Naive thymus-derived CD4-positive, alpha-beta T cell (primary cell): ENCODE measurements around the gene PIEZO2. TPM values are rescaled to one million over a fixed set of nuclear protein-coding genes. Genes with fewer than 3 reads are reported as not detected.
"Not testable (repeated sequence)": the region's sequence is repeated elsewhere in the genome, so short reads cannot be mapped to it uniquely, and the experiment has no call there.

Experiments
- ATAC-seq: fragments of 150-1000 bp; cut with Tn5 transposase; 2 replicates; pipeline ENCODE4 v1.10.0; 2021; ENCODE audit warnings: mild to moderate bottlenecking, moderate library complexity
- CTCF ChIA-PET: fragments of 350-600 bp; sonication (Branson Sonifier 250); formaldehyde crosslinking; loops from one replicate; lab custom pipeline; 2021; ENCODE audit warnings: antibody characterized with exemption; lab: Charles Lee
- POLR2A ChIA-PET: fragments of 350-600 bp; sonication (Branson Sonifier 250); formaldehyde crosslinking; loops from one replicate; lab custom pipeline; 2021; ENCODE audit warnings: antibody characterized with exemption, inconsistent platforms; lab: Charles Lee
- DNase-seq, 9 donors: peaks; one replicate each; pipeline versions ENCODE4 v3.0.0 to v3.0.0-alpha.2; 2020 to 2022; ENCODE audit warnings: mixed read lengths in 1 of 9
- H3K27ac ChIP-seq: one replicate; pipeline ENCODE4 v1.7.0; 2013; ENCODE audit warnings: mild to moderate bottlenecking, low read depth, low read length, moderate library complexity
- H3K27me3 ChIP-seq, 2 donors: one replicate each; pipeline ENCODE4 v1.7.0; 2013; ENCODE audit warnings: low read length in 2 of 2, mild to moderate bottlenecking in 2 of 2, moderate library complexity in 2 of 2; ENCODE audit not compliant: control insufficient read depth in 2 of 2, insufficient read depth in 2 of 2
- H3K36me3 ChIP-seq, 3 experiments: 1 replicate in 2 of 3; 2 replicates in 1 of 3; pipeline ENCODE4 v1.7.0; 2013; ENCODE audit warnings: low read length in 3 of 3, mild to moderate bottlenecking in 3 of 3, moderate library complexity in 1 of 3; ENCODE audit not compliant: insufficient read depth in 3 of 3, control insufficient read depth in 2 of 3
- H3K4me1 ChIP-seq, 2 donors: one replicate each; pipeline ENCODE4 v1.7.0; 2013; ENCODE audit warnings: low read length in 2 of 2, mild to moderate bottlenecking in 2 of 2, moderate library complexity in 1 of 2; ENCODE audit not compliant: control insufficient read depth in 2 of 2, insufficient read depth in 2 of 2
- H3K4me3 ChIP-seq: 2 replicates; pipeline ENCODE4 v1.7.0; 2013; ENCODE audit warnings: mild to moderate bottlenecking, low read length
- H3K9me3 ChIP-seq, 3 experiments: 1 replicate in 2 of 3; 2 replicates in 1 of 3; pipeline ENCODE4 v1.7.0; 2013; ENCODE audit warnings: low read length in 3 of 3; ENCODE audit not compliant: control insufficient read depth in 2 of 3
- H3K27ac Mint-ChIP-seq, 9 donors: one replicate each; pipeline ENCODE4 v1.8.0; 2020 to 2022; ENCODE audit warnings: mixed read lengths in 9 of 9, mild to moderate bottlenecking in 8 of 9, moderate library complexity in 5 of 9, inconsistent platforms in 2 of 9
- H3K27me3 Mint-ChIP-seq, 5 donors: one replicate each; pipeline ENCODE4 v1.8.0; 2021 to 2022; ENCODE audit warnings: mixed read lengths in 5 of 5, mild to moderate bottlenecking in 1 of 5
- H3K36me3 Mint-ChIP-seq, 5 donors: one replicate each; pipeline ENCODE4 v1.8.0; 2020 to 2022; ENCODE audit warnings: mixed read lengths in 5 of 5, mild to moderate bottlenecking in 3 of 5, inconsistent platforms in 1 of 5
- H3K4me1 Mint-ChIP-seq, 7 donors: one replicate each; pipeline ENCODE4 v1.8.0; 2020 to 2022; ENCODE audit warnings: mixed read lengths in 7 of 7, mild to moderate bottlenecking in 3 of 7, inconsistent platforms in 1 of 7
- H3K4me3 Mint-ChIP-seq, 10 donors: one replicate each; pipeline ENCODE4 v1.8.0; 2020 to 2022; ENCODE audit warnings: mild to moderate bottlenecking in 10 of 10, mixed read lengths in 10 of 10, moderate library complexity in 6 of 10, inconsistent platforms in 2 of 10
- H3K9me3 Mint-ChIP-seq, 11 donors: one replicate each; pipeline ENCODE4 v1.8.0; 2020 to 2022; ENCODE audit warnings: mixed read lengths in 11 of 11, mild to moderate bottlenecking in 4 of 11, inconsistent platforms in 1 of 11, moderate library complexity in 1 of 11
- intact Hi-C, 2 donors: fragments of 100-400 bp; cut with micrococcal nuclease; formaldehyde crosslinking; loops; one replicate each; pipeline ENCODE4 v1.15.1; 2023
- polyA plus RNA-seq, 2 donors: library from polyadenylated mRNA; unstranded; fragments of 300-500 nt; fragmentation: Illumina TruSeq; gene quantifications; one replicate each; pipeline ENCODE4 v1.2.3, GENCODE V29; 2021
- total RNA-seq, 6 experiments: library from RNA in 5 of 6; stranded (reverse) in 5 of 6; gene quantifications; 1 replicate in 5 of 6; 2 replicates in 1 of 6; pipeline ENCODE4 v1.2.3 and lab custom pipeline; 2021 to 2026

PIEZO2 gene
- total and polyA plus RNA-seq, 7 experiments from 2014 or later = not detected

DNA sequence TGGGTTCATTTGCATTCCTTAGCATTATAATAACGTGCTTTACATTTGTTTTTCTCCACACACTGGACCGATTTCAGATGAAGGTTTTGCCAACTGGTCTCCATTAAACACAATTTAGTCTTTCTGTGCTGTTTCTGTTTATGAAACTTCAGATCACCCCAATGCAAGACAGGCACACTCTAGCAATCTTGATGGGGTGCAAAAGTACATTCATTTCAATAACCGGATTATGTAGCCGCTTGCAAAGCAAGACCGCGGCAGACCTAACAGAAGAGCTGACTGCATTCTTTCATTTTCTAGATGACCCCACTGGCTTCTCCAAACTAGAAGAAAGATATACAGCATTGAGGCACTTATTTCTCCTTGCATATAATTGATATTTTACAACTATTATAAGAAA, 301.5 kb downstream of the PIEZO2 start:
- H3K27ac Mint-ChIP-seq = no peak overlapping the region
- H3K27me3 Mint-ChIP-seq = peaks cover 0 to 8% (median 6%) of the 10 kb centered on the region in 5 donors
- no peaks in the 10 kb centered on the region for H3K9me3 ChIP-seq
- H3K4me3 Mint-ChIP-seq = no peak overlapping the region
- no peak overlapping the region for H3K27ac ChIP-seq
- intact Hi-C loops = no loop called here
- no peaks in the 10 kb centered on the region for H3K36me3 ChIP-seq
- DNase-seq (no peak), ATAC-seq (no peak)
- H3K4me3 ChIP-seq = no peak overlapping the region
- H3K4me1 ChIP-seq = no peaks in the 10 kb centered on the region
- peaks cover 0 to 4% (median 0%) of the 10 kb centered on the region in 11 donors for H3K9me3 Mint-ChIP-seq
- POLR2A ChIA-PET = no interaction called here
- H3K4me1 Mint-ChIP-seq = no peaks in the 10 kb centered on the region
- no peaks in the 10 kb centered on the region for H3K36me3 Mint-ChIP-seq
- H3K27me3 ChIP-seq = no peaks in the 10 kb centered on the region
- CTCF ChIA-PET = no interaction called here

DNA sequence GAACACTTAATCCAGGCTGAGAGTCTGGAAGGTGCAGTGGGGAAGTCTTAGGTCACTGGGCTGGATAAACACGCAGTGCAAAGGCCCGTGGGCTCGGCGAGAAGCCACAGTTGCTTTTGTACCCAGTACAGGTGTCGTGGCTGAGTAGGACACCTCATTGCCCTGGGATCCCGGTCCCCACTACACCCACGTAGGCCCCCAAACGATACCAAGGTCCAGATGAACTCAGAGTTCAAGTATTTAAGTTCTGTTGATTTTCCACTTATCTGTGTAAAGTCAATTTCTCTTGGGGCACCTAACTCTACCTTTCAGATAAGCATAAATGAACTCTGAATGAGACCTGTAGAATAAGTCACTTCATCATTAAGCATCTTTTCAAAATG, 302.0 kb downstream of the PIEZO2 start:
- H3K36me3 ChIP-seq = no peaks in the 10 kb centered on the region
- no peaks in the 10 kb centered on the region for H3K9me3 ChIP-seq
- Mint-ChIP-seq H3K4me3 (no peak overlapping the region), H3K36me3 (peaks cover 0 to 2% (median 0%) of the 10 kb centered on the region in 5 donors), H3K4me1 (no peaks in the 10 kb centered on the region), H3K27me3 (peaks cover 0 to 6% (median 4%) of the 10 kb centered on the region in 5 donors), H3K9me3 (peaks cover 0 to 5% (median 0%) of the 10 kb centered on the region in 11 donors), H3K27ac (no peak overlapping the region)
- DNase-seq = no peak
- H3K27me3 ChIP-seq = no peaks in the 10 kb centered on the region
- no peak overlapping the region for H3K4me3 ChIP-seq
- ATAC-seq = no peak
- CTCF ChIA-PET = no interaction called here
- H3K27ac ChIP-seq = no peak overlapping the region
- intact Hi-C loops = no loop called here
- no peaks in the 10 kb centered on the region for H3K4me1 ChIP-seq
- POLR2A ChIA-PET = no interaction called here

DNA sequence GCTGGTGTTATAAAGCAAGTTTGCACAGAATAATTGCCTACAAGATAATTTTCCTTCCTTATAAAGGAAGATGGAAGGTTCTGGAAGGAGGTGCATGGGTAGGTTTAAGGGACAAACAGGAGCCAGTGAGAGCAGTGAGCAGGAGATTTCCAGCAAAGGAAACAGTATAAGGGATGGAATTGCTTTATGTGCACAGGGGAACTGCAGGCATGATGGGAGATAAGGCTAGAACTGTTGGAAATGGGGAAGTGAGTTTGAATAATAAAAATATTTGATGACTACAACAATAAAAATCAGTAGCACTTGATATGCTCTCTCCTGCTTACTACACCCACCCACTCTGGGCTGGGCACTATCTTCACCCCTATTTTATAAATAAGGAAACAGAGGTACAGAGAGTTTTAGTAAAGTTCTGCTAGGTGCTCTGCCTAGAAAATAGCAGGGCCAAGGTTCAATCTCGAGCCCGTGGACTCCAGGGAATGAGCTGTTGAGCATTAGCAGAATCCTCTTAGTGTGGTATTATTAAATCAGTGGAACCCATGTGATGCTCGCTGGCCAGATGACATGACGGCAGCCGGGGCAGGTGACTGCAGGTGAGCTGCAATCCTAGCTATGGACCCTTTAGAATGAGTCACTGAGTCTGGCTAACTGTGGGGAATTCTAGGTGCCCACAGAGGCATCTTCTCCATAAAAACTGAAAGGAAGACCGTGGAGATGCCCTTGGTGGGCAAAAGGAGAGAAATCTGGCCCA, 302.5 kb downstream of the PIEZO2 start:
- POLR2A ChIA-PET = no interaction called here
- H3K27ac Mint-ChIP-seq = no peak overlapping the region
- H3K36me3 Mint-ChIP-seq = peaks cover 0 to 3% (median 0%) of the 10 kb centered on the region in 5 donors
- Histone ChIP-seq H3K27ac (no peak overlapping the region), H3K27me3 (no peaks in the 10 kb centered on the region), H3K4me3 (no peak overlapping the region), H3K4me1 (no peaks in the 10 kb centered on the region), H3K36me3 (no peaks in the 10 kb centered on the region), H3K9me3 (no peaks in the 10 kb centered on the region)
- intact Hi-C loops = no loop called here
- H3K4me3 Mint-ChIP-seq = no peak overlapping the region
- no peak for ATAC-seq
- H3K4me1 Mint-ChIP-seq = no peaks in the 10 kb centered on the region
- peaks cover 0 to 7% (median 0%) of the 10 kb centered on the region in 11 donors for H3K9me3 Mint-ChIP-seq
- no peak for DNase-seq
- CTCF ChIA-PET = no interaction called here
- H3K27me3 Mint-ChIP-seq = peaks cover 0 to 6% (median 4%) of the 10 kb centered on the region in 5 donors

DNA sequence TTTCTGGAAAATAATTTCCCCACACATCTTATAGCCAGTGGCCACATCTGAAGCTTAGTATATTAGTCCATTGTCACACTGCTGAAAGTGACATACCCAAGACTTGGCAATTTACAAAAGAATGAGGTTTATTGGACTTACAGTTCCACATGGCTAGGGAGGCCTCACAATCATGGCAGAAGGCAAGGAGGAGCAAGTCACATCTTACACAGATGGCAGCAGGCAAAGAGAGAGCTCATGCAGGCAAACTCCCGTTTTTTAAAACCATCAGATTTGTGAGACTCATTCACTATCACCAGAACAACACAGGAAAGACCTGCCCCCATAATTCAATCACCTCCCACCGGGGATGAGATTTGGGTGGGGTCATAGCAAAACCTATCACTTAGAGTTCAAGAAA, 303.3 kb downstream of the PIEZO2 start:
- H3K27ac ChIP-seq, ATAC-seq, DNase-seq, H3K9me3 Mint-ChIP-seq, CTCF ChIA-PET, H3K4me3 ChIP-seq, POLR2A ChIA-PET, H3K27me3 ChIP-seq, H3K4me1 Mint-ChIP-seq, H3K27ac Mint-ChIP-seq, H3K4me3 Mint-ChIP-seq, H3K27me3 Mint-ChIP-seq, H3K9me3 ChIP-seq, H3K4me1 ChIP-seq, intact Hi-C loops, H3K36me3 ChIP-seq, H3K36me3 Mint-ChIP-seq: not testable (repeated sequence)

DNA sequence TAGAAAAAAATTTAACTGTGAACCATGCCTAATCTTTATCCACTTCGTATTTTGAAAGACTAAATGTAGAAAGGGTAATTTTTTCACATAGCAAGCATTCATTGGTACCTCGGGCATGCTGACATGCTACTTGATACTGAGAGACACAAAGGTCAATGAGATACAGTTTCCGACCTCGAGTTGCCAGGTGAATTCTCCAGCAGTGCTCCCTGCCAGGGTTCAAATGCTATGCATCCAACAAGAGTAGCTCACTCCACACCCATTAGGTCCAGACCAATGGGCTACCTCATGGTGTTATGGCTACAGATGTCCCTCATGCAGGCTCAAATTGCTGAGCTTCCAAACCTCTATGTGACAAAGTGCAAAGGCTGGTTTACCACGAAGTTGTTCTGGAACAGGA, 305.8 kb downstream of the PIEZO2 start:
- ChIA-PET CTCF (no interaction called here), POLR2A (no interaction called here)
- H3K36me3 ChIP-seq = no peaks in the 10 kb centered on the region
- no peaks in the 10 kb centered on the region for H3K4me1 ChIP-seq
- H3K27me3 Mint-ChIP-seq = peaks cover 0 to 7% (median 3%) of the 10 kb centered on the region in 5 donors
- no peak overlapping the region for H3K27ac ChIP-seq
- no peak for DNase-seq
- no peaks in the 10 kb centered on the region for H3K9me3 ChIP-seq
- no peaks in the 10 kb centered on the region for H3K27me3 ChIP-seq
- intact Hi-C loops = no loop called here
- peaks cover 0 to 7% (median 2%) of the 10 kb centered on the region in 11 donors for H3K9me3 Mint-ChIP-seq
- no peak overlapping the region for H3K4me3 Mint-ChIP-seq
- no peak overlapping the region for H3K27ac Mint-ChIP-seq
- no peak for ATAC-seq
- no peak overlapping the region for H3K4me3 ChIP-seq
- H3K4me1 Mint-ChIP-seq = no peaks in the 10 kb centered on the region
- peaks cover 0 to 3% (median 0%) of the 10 kb centered on the region in 5 donors for H3K36me3 Mint-ChIP-seq

DNA sequence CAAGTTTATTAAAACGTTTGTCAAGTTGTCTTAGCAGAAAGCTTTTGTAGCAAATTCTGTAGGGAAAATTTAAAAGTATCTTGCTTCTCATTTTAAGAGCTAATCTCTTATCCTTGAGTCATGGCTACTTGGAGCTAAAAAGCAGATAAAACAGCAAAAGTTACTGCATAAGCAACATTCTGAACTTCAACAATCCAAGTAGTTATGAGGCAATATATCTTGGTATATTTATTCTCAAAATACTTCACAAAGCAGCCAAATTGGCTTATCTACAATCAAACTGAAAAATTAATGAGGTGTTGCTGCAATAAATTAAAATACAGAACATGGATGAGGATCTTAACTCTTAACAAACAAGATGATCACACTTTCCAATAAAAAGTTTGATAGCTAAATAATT, 306.5 kb downstream of the PIEZO2 start:
- CTCF ChIA-PET = no interaction called here
- Histone ChIP-seq H3K4me3 (no peak overlapping the region), H3K4me1 (no peaks in the 10 kb centered on the region), H3K27me3 (no peaks in the 10 kb centered on the region), H3K9me3 (no peaks in the 10 kb centered on the region), H3K27ac (no peak overlapping the region), H3K36me3 (no peaks in the 10 kb centered on the region)
- Mint-ChIP-seq H3K36me3 (peaks cover 0 to 3% (median 0%) of the 10 kb centered on the region in 5 donors), H3K27ac (no peak overlapping the region), H3K9me3 (peaks cover 0 to 7% (median 2%) of the 10 kb centered on the region in 11 donors), H3K4me3 (no peak overlapping the region), H3K27me3 (peaks cover 0 to 9% (median 3%) of the 10 kb centered on the region in 5 donors), H3K4me1 (no peaks in the 10 kb centered on the region)
- intact Hi-C loops = no loop called here
- POLR2A ChIA-PET = no interaction called here
- DNase-seq (no peak), ATAC-seq (no peak)

DNA sequence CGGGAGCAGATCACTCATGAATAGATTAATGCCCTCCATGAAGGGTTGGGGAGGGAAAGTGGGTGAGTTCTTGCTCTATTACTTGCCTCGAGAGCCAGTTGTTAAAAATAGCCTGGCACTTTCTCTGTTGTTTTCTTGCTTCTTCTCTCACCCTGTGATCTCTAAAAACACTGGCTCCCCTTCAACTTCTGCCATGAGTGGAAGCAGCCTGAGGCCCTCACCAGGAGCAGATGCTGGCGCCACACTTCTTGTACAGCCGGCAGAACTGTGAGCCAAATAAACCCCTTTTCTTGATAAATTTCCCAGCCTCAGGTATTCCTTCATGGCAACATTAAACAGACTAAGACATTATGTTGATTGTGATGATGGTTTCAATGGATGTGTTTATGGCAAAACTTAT, 307.0 kb downstream of the PIEZO2 start:
- Mint-ChIP-seq H3K27ac (no peak overlapping the region), H3K4me3 (no peak overlapping the region), H3K9me3 (peaks cover 0 to 7% (median 2%) of the 10 kb centered on the region in 11 donors), H3K4me1 (no peaks in the 10 kb centered on the region), H3K36me3 (peaks cover 0 to 3% (median 0%) of the 10 kb centered on the region in 5 donors), H3K27me3 (peaks cover 0 to 10% (median 3%) of the 10 kb centered on the region in 5 donors)
- H3K4me3 ChIP-seq = no peak overlapping the region
- intact Hi-C loops = no loop called here
- ChIA-PET CTCF (no interaction called here), POLR2A (no interaction called here)
- H3K4me1 ChIP-seq = no peaks in the 10 kb centered on the region
- H3K36me3 ChIP-seq = no peaks in the 10 kb centered on the region
- ATAC-seq (no peak), DNase-seq (no peak)
- H3K9me3 ChIP-seq = no peaks in the 10 kb centered on the region
- no peak overlapping the region for H3K27ac ChIP-seq
- H3K27me3 ChIP-seq = no peaks in the 10 kb centered on the region
